ENCODE measurements around the gene WDR87.

GRCh38 chr19:37855098-37855497 lies 51.3 kb downstream of the WDR87 start:
- TF ChIP-seq CTCF (IDR thresholded peaks at IDR 0.05; ENCODE audit: insufficient read depth, low read length) (no peak), POLR2AphosphoS5 (IDR thresholded peaks at IDR 0.05; ENCODE audit: low read depth) (no peak), GABPA (IDR thresholded peaks at IDR 0.05; ENCODE audit: low read depth) (no peak), REST (IDR thresholded peaks at IDR 0.05; ENCODE audit: insufficient replicate concordance, low read depth) (no peak), SPI1 (IDR thresholded peaks at IDR 0.05; ENCODE audit: borderline replicate concordance, low read depth) (no peak)

All from HL-60 (cell line).